HCT116 (cell line): ENCODE measurements around the gene ZNF330. TPM values are rescaled to one million over a fixed set of nuclear protein-coding genes. Genes with fewer than 3 reads are reported as not detected.

ENCODE experiments used
- ATAC-seq: fragments of 200-7000 bp; cut with Tn5 transposase; 2 replicates; pipeline ENCODE4 v1.9.1; 2020; ENCODE audit warnings: mild to moderate bottlenecking, moderate library complexity
- BruUV-seq: library from RNA; stranded (reverse); fragments of 400-500 nt; replicated peaks from 2 replicates; lab custom pipeline; 2021; lab: Mats Ljungman, UMichigan
- CTCF ChIA-PET: fragments of 300-600 bp; sonication (Branson Sonifier 250); formaldehyde crosslinking; loops from one replicate; lab custom pipeline; 2021; ENCODE audit warnings: antibody characterized with exemption; lab: Charles Lee
- POLR2A ChIA-PET: fragments of 300-600, 350-600 bp; sonication (Branson Sonifier 250); formaldehyde crosslinking; loops from one replicate; lab custom pipeline; 2021; ENCODE audit warnings: antibody characterized with exemption; lab: Charles Lee
- RAD21 ChIA-PET, 2 experiments: fragments of 300-600 bp; sonication (Branson Sonifier 250); formaldehyde crosslinking; loops; one replicate each; lab custom pipeline; 2023; ENCODE audit warnings: low total read pairs in 2 of 2; ENCODE audit not compliant: uncharacterized antibody in 2 of 2, unreplicated experiment in 2 of 2, low non-redundant PET in 1 of 2; lab: Charles Lee
- DNase-seq: peaks from one replicate; pipeline ENCODE4 v3.0.0-alpha.2; 2010; ENCODE audit warnings: low read depth, low spot score
- H2AFZ ChIP-seq: fragments of 200-600 bp; shearing (Covaris generic), sonication (generic); 2 replicates; pipeline ENCODE4 v1.6.1; 2017; ENCODE audit warnings: low read depth, mixed run types, mixed read lengths, antibody characterized with exemption, low read length; ENCODE audit not compliant: poor library complexity, severe bottlenecking
- H3K27ac ChIP-seq: 2 replicates; pipeline ENCODE4 v1.5.1; 2012; ENCODE audit warnings: low read depth, low read length
- H3K27me3 ChIP-seq: fragments of 200-600 bp; sonication (generic); 2 replicates; pipeline ENCODE4 v1.6.1; 2016; ENCODE audit warnings: mixed run types, low read length, mixed read lengths; ENCODE audit not compliant: insufficient read depth
- H3K36me3 ChIP-seq, 2 experiments: fragments of 200-500 bp in 1 of 2; fragments of 200-600 bp in 1 of 2; sonication (Bioruptor generic) in 1 of 2; sonication (generic) in 1 of 2; 2 replicates each; pipeline versions ENCODE4 v1.5.1 to v1.6.1; 2014 to 2016; ENCODE audit warnings: low read length in 2 of 2, inconsistent platforms in 1 of 2, mixed read lengths in 1 of 2, mixed run types in 1 of 2; ENCODE audit not compliant: insufficient read depth in 2 of 2, control insufficient read depth in 1 of 2
- H3K4me1 ChIP-seq, 2 experiments: fragments of 200-600 bp in 1 of 2; sonication (generic) in 1 of 2; 2 replicates each; pipeline versions ENCODE4 v1.5.1 to v1.6.1; 2012 to 2017; ENCODE audit warnings: low read length in 2 of 2, inconsistent platforms in 1 of 2, mild to moderate bottlenecking in 1 of 2, mixed read lengths in 1 of 2, mixed run types in 1 of 2, moderate library complexity in 1 of 2; ENCODE audit not compliant: insufficient read depth in 2 of 2, control insufficient read depth in 1 of 2
- H3K4me2 ChIP-seq: fragments of 200-600 bp; sonication (generic); 2 replicates; pipeline ENCODE4 v1.6.1; 2017; ENCODE audit warnings: mixed run types, low read length, mixed read lengths
- H3K4me3 ChIP-seq, 2 experiments: fragments of 200-600 bp in 1 of 2; sonication (generic) in 1 of 2; replicated peaks in 1 of 2; 2 replicates each; pipeline ENCODE4 v1.5.1; 2011 to 2016; ENCODE audit warnings: low read length in 2 of 2, control low read depth in 1 of 2, low read depth in 1 of 2, mild to moderate bottlenecking in 1 of 2, mixed read lengths in 1 of 2, mixed run types in 1 of 2
- H3K79me2 ChIP-seq: fragments of 200-600 bp; sonication (generic); 2 replicates; pipeline ENCODE4 v1.6.1; 2017; ENCODE audit warnings: mild to moderate bottlenecking, mixed run types, low read length, moderate library complexity, mixed read lengths; ENCODE audit not compliant: insufficient read depth
- H3K9ac ChIP-seq: fragments of 200-600 bp; sonication (generic); 2 replicates; pipeline ENCODE4 v1.6.1; 2016; ENCODE audit warnings: low read length, mixed read lengths
- H3K9me2 ChIP-seq: fragments of 200-600 bp; sonication (generic), shearing (Covaris generic); 2 replicates; pipeline ENCODE4 v1.6.1; 2017; ENCODE audit warnings: mixed run types, mild to moderate bottlenecking, moderate library complexity; ENCODE audit not compliant: insufficient read depth
- H3K9me3 ChIP-seq, 2 experiments: fragments of 200-500 bp in 1 of 2; fragments of 200-600 bp in 1 of 2; sonication (Bioruptor generic) in 1 of 2; sonication (generic) in 1 of 2; 2 replicates each; pipeline ENCODE4 v1.6.1; 2014 to 2017; ENCODE audit warnings: low read length in 2 of 2, mixed read lengths in 2 of 2, inconsistent platforms in 1 of 2, low read depth in 1 of 2, mild to moderate bottlenecking in 1 of 2, mixed run types in 1 of 2, moderate library complexity in 1 of 2; ENCODE audit not compliant: control insufficient read depth in 1 of 2, insufficient read depth in 1 of 2
- H4K20me1 ChIP-seq: fragments of 200-600 bp; sonication (generic), shearing (Covaris generic); 2 replicates; pipeline ENCODE4 v1.6.1; 2017; ENCODE audit warnings: mixed run types, mild to moderate bottlenecking, moderate library complexity; ENCODE audit not compliant: insufficient read depth
- CTCF ChIP-seq, 3 experiments: fragments of 200-600 bp in 1 of 3; sonication (generic) in 1 of 3; IDR thresholded peaks in 2 of 3; conservative IDR thresholded peaks in 1 of 3; 2 replicates each; pipeline ENCODE4 v1.5.1; 2012 to 2017; ENCODE audit warnings: low read depth in 2 of 3, low read length in 2 of 3, antibody characterized with exemption in 1 of 3, borderline replicate concordance in 1 of 3, control low read depth in 1 of 3, mild to moderate bottlenecking in 1 of 3, mixed read lengths in 1 of 3, mixed run types in 1 of 3, moderate library complexity in 1 of 3; ENCODE audit not compliant: insufficient read depth in 1 of 3
- TCF7L2 ChIP-seq: IDR thresholded peaks from 2 replicates; pipeline ENCODE4 v1.7.0; 2011; ENCODE audit warnings: borderline replicate concordance, inconsistent platforms; ENCODE audit not compliant: insufficient read depth, insufficient read length; ENCODE audit errors: extremely low read depth
- YY1 ChIP-seq: IDR thresholded peaks from 2 replicates; pipeline ENCODE4 v1.6.1; 2011; ENCODE audit warnings: low read length, low read depth, moderate library complexity, mild to moderate bottlenecking; ENCODE audit not compliant: insufficient replicate concordance; ENCODE audit errors: extremely low read depth
- intact Hi-C: fragments of 100-400 bp; cut with micrococcal nuclease; formaldehyde crosslinking; loops from 2 replicates; pipeline ENCODE4 v1.10.0; 2022
- total RNA-seq: library from RNA; stranded (reverse); gene quantifications from one replicate; pipeline ENCODE4 v1.2.1, GENCODE V29; 2021; ENCODE audit not compliant: unreplicated experiment

Gene ZNF330
- total RNA-seq, 1 experiment from 2014 or later = 49.1 TPM

GRCh38 chr4:141213550-141213991 is 7.1 kb upstream of the ZNF330 start (continued):
- no peak for TF ChIP-seq CTCF (IDR thresholded peaks at IDR 0.05 in 2 of 3, conservative IDR thresholded peaks at IDR 0.05 in 1 of 3; ENCODE audit: borderline replicate concordance in 1 of 3, insufficient read depth in 1 of 3, low read depth in 2 of 3, low read length in 2 of 3)

- no peaks in the 10 kb centered on the region for H3K9me3 ChIP-seq
- no peak for DNase-seq
- H4K20me1 ChIP-seq = no peaks in the 10 kb centered on the region
- H2AFZ ChIP-seq = no peak overlapping the region
- no peaks in the 10 kb centered on the region for H3K79me2 ChIP-seq
- no TSS peak for BruUV-seq
- RAD21 ChIA-PET = no interaction called here
- H3K4me3 ChIP-seq = no peak overlapping the region
- H3K27ac ChIP-seq = no peak overlapping the region
- H3K4me1 ChIP-seq = no peaks in the 10 kb centered on the region
- TF ChIP-seq YY1 = no peak
- TF ChIP-seq TCF7L2 = peak; percentile 45
- TF ChIP-seq, all 23 proteins: peak for 1
- no peaks in the 10 kb centered on the region for H3K36me3 ChIP-seq
- no peak for ATAC-seq
- intact Hi-C loops = no loop called here
- CTCF ChIA-PET = no interaction called here
- no peaks in the 10 kb centered on the region for H3K27me3 ChIP-seq
- POLR2A ChIA-PET = no interaction called here
- H3K4me2 ChIP-seq = no peak overlapping the region
- H3K9ac ChIP-seq = no peak overlapping the region
- H3K9me2 ChIP-seq = no peaks in the 10 kb centered on the region
Measured at GRCh38 chr4:141215030-141215429, 5.7 kb upstream of the ZNF330 start.
